Body of pancreas (tissue), 4 donors: ENCODE results near the gene HOXD10.

Experiments
- POLR2A ChIP-seq, 3 donors: fragments of 450-650 bp; IDR thresholded peaks; one replicate each; pipeline ENCODE4 v1.6.1; 2016; ENCODE audit warnings: antibody characterized with exemption in 3 of 3, mild to moderate bottlenecking in 2 of 3
- TF ChIP-seq, protein P1 (sequence below), 7 experiments: fragments of 450-650 bp in 4 of 7; fragments of 200-600 bp in 3 of 7; sonication (generic) in 3 of 7; IDR thresholded peaks; one replicate each; pipeline ENCODE4 v1.5.1; 2016 to 2019; ENCODE audit warnings: antibody characterized with exemption in 7 of 7

DNA sequence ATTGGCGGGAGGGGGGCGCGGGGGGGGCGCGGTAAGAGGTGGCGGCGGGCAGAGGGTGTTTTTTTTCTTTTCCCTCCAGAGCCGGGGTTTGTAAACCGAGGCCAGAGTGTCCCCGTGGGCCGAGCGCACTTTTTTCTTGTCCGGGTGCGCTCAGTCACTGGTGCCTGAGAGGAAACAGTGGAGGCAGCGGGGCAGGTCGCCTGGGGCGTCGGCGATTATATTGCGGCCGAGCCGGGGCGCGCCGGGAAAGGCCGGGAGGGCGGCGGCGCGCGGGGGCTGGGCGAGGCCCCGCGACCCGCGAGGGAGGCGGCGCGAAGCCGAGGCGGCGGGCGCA, 13.2 kb downstream of the HOXD10 start:
- TF ChIP-seq, protein P1, sequence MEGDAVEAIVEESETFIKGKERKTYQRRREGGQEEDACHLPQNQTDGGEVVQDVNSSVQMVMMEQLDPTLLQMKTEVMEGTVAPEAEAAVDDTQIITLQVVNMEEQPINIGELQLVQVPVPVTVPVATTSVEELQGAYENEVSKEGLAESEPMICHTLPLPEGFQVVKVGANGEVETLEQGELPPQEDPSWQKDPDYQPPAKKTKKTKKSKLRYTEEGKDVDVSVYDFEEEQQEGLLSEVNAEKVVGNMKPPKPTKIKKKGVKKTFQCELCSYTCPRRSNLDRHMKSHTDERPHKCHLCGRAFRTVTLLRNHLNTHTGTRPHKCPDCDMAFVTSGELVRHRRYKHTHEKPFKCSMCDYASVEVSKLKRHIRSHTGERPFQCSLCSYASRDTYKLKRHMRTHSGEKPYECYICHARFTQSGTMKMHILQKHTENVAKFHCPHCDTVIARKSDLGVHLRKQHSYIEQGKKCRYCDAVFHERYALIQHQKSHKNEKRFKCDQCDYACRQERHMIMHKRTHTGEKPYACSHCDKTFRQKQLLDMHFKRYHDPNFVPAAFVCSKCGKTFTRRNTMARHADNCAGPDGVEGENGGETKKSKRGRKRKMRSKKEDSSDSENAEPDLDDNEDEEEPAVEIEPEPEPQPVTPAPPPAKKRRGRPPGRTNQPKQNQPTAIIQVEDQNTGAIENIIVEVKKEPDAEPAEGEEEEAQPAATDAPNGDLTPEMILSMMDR (IDR thresholded peaks at IDR 0.05), result no peak
- TF ChIP-seq POLR2A (IDR thresholded peaks at IDR 0.05), result no peak
